GM20000 (cell line): ENCODE data around the gene ALAD.
"Not testable (repeated sequence)": the region's sequence is repeated elsewhere in the genome, so short reads cannot be mapped to it uniquely, and the experiment has no call there.

ENCODE experiments used
- DNase-seq: peaks from one replicate; pipeline ENCODE4 v3.0.0; 2012; ENCODE audit warnings: low spot score
- TF ChIP-seq, protein P1 (sequence below): IDR thresholded peaks from 2 replicates; pipeline ENCODE4 v1.5.1; 2012; ENCODE audit warnings: mild to moderate bottlenecking, control low read depth; ENCODE audit errors: extremely low read depth, missing control alignments

Gene ALAD

DNA sequence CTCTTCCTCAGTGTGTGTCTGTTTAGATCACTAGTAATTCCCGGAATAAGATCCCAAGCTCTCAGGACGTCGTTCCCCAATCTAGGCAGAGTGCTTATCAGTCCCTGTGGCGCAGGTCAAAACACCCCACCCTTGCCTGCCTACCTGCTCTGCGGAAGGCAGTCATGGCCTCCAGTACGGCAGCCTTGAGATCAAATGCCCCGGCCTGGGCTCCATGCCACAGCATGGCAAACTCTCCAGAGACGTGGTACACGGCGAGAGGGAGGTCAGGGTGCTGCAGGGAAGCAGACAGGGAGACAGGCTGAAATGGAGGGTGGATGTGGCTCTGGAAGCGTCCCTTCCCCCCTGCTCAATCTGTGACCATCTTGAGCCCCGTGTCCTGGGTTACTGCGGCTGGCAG is 12.3 kb downstream of the ALAD start:
- TF ChIP-seq, protein P1, sequence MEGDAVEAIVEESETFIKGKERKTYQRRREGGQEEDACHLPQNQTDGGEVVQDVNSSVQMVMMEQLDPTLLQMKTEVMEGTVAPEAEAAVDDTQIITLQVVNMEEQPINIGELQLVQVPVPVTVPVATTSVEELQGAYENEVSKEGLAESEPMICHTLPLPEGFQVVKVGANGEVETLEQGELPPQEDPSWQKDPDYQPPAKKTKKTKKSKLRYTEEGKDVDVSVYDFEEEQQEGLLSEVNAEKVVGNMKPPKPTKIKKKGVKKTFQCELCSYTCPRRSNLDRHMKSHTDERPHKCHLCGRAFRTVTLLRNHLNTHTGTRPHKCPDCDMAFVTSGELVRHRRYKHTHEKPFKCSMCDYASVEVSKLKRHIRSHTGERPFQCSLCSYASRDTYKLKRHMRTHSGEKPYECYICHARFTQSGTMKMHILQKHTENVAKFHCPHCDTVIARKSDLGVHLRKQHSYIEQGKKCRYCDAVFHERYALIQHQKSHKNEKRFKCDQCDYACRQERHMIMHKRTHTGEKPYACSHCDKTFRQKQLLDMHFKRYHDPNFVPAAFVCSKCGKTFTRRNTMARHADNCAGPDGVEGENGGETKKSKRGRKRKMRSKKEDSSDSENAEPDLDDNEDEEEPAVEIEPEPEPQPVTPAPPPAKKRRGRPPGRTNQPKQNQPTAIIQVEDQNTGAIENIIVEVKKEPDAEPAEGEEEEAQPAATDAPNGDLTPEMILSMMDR: no peak
- DNase-seq: no peak

DNA sequence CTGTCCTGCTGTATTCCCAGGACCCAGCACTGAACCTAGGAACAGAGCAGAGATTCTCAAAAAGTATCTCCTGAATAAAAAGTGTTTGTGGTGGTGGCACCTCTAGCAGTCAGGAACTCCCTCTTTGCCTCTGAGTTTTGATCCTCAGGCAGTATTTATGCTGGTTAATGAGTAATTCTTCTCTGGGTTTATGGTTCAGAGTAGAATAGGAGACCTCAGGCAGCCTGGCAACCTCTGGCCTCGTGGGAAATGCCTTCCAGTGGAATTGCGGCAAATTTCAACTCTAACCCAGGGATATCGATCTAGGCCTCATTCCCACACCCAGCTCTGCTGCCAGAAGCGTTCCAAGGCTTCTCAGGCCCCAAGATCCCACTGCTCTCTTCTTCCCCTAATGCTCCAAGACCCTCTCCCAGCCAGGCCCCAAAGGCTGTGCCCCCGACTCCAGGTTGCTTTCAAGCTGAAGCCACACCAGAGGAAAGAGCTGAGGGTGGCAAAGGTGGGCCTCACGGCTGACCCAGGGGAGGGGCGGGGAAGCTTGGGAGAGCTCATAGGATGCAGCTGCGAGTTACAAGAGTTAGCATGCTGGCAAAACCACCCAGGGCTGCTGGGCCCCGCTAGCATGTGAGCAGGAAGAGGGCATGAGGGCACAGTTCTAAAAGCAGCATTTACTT is 13.4 kb downstream of the ALAD start:
- no peak for DNase-seq
- TF ChIP-seq, protein P1: no peak

DNA sequence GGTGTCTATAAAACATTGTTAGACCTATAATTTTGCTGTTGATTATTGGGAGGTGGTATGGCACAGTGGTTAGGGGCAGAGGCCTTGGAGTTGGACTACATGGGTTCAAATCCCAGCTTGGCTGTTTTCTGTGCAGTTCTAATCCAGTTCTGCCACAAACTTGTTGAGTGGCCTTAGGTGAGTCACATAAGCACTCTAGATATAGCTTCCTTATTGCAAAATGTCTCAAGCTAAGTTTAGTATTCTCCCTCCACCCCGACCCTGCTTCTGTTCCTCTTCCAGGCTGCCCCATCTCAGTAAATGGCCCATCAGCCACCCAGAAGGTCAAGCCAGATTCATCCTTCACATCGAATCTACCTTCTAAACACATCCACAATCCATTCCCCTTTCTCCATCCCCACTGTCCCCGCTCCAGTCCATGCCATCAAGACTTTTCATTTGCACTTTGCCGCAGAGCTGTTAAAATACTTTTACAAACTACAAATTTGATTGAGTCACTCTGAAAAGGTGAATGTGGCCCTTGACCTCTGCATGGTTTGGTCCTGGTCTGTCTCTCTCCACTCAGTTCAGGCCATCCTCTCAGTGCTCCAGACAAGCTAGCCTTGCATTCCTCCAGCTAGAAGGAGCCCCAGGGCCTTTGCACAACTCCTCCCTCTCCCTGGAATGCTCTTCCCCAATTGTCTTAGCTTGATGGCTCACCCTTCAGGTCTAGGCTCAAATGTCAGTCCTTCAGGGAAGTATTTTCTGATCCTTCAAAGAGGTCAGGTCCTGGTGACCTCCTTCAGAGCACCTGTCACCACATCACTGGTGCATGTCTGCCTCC is 14.3 kb downstream of the ALAD start:
- DNase-seq: no peak
- TF ChIP-seq, protein P1: no peak

DNA sequence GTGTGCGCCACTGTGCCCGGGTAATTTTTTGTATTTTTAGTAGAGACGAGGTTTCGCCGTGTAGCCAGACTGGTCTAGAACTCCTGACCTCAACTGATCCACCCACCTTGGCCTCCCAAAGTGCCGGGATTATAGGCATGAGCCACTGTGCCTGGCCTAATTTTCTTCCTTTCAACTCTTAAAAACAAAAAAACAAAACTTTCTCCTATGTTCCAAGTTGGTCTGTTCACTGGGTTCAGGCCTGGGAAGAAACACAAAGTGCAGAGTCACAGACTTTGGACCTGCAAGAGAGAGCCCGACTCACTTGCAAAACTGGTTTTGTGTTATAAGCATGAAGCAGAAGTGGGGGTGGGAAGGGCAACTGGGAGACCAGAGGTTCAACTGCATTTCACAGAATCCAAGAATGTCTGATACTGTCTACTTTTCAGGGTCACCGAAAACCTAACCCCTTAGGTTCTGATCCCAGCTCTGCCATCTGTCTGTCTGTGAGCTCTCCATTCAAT is 19.1 kb downstream of the ALAD start:
- TF ChIP-seq, protein P1: no peak
- no peak for DNase-seq

DNA sequence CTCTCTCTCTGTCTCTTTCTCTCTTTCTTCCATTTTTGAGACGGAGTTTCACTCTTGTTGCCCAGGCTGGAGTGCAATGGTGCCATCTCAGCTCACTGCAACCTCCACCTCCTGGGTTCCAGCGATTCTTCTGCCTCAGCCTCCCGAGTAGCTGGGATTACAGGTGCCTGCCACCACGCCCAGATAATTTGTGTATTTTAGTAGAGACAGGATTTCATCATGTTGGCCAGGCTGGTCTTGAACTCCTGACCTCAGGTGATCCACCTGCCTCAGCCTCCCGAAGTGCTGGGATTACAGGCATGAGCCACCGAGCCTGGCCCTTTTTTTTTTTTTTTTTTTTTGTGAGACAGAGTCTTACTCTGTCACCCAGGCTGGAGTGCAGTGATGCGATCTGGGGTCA is 19.6 kb downstream of the ALAD start:
- DNase-seq: not testable (repeated sequence)

DNA sequence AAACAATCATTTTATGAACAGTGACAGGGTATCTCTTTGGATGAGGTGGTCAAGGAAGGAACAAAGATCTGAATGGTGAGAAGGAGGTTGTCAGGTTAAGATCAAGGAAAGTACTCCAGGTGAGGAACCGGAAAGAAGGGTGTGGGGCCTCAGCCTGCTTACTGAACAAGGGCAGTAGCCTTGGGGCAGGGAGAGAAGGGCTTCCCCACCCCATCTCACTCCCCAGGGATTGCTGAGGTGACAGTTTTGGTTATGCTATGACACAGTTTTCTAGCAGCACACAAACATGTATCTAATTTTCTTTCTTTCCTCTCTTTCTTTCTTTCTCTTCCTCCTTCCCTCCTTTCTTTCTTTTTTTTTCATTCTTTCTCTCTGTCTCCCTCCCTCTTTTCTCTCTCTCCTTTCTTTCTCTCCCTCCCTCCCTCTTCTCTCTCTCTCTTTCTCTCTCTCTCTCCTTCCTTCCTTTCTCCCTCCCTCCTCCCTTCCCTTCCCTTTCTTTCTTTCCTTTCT is 20.2 kb downstream of the ALAD start:
- TF ChIP-seq, protein P1: no peak
- peak; percentile 72 for DNase-seq

DNA sequence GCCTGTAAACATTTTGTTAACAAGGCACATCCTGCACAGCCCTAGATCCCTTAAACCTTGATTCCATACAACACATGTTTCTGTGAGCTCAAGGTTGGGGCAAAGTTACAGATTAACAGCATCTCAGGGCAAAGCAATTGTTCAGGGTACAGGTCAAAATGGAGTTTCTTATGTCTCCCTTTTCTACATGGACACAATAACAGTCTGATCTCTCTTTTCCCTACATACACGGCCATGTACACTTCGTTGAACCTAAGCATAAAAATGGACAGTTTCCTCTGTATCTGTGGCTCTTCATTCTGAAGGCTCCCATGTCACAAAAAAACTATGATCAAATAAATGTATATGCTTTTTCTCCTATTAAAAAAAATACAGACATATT is 21.3 kb downstream of the ALAD start:
- DNase-seq: not testable (repeated sequence)

DNA sequence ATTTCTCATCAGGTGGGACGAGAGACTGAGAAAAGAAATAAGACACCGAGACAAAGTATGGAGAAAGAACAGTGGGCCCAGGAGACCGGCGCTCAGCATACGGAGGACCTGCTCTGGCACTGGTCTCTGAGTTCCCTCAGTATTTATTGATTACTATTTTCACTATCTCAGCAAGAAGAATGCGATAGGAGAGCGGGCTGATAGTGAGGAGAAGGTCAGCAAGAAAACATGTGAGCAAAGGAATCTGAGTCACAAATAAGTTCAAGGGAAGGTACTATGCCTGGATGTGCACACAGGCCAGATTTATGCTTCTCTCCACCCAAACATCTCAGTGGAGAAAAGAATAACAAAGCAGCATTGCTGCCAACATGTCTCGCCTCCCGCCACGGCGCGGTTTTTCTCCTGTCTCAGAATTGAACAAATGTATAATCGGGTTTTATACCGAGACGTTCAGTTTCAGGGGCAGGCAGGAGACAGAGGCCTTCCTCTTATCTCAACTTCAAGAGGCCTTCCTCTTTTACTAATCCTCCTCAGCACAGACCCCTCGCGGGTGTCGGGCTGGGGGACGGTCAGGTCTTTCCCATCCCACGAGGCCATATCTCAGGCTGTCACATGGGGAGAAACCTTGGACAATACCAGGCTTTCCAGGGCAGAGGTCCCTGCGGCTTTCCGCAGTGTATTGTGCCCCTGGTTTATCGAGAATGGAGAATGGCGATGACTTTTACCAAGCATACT is 21.8 kb downstream of the ALAD start:
- DNase-seq: not testable (repeated sequence)
